DOHH2 (cell line): Measurements from ENCODE around the gene CNN2.

Experiments
- H3F3A ChIP-seq: fragments of 200-600 bp; sonication (generic), shearing (Covaris generic); 2 replicates; pipeline ENCODE4 v1.6.0; 2016; ENCODE audit warnings: antibody characterized with exemption, mild to moderate bottlenecking; ENCODE audit not compliant: control insufficient read depth, insufficient read depth
- H3K27ac ChIP-seq: fragments of 200-600 bp; sonication (generic); 2 replicates; pipeline ENCODE4 v1.5.1; 2014; ENCODE audit warnings: low read depth, mild to moderate bottlenecking, low read length, moderate library complexity
- H3K27me3 ChIP-seq: fragments of 200-600 bp; sonication (generic); 2 replicates; pipeline ENCODE4 v1.6.1; 2014; ENCODE audit warnings: mild to moderate bottlenecking, low read length, mixed read lengths; ENCODE audit not compliant: control insufficient read depth
- H3K36me3 ChIP-seq: fragments of 200-600 bp; sonication (generic); 2 replicates; pipeline ENCODE4 v1.6.1; 2014; ENCODE audit warnings: mild to moderate bottlenecking, low read length, moderate library complexity, mixed read lengths; ENCODE audit not compliant: control insufficient read depth
- H3K4me1 ChIP-seq: fragments of 200-600 bp; sonication (generic); 2 replicates; pipeline ENCODE4 v1.6.1; 2014; ENCODE audit warnings: mild to moderate bottlenecking, low read length, mixed read lengths; ENCODE audit not compliant: control insufficient read depth
- H3K4me2 ChIP-seq: fragments of 200-600 bp; sonication (generic); 2 replicates; pipeline ENCODE4 v1.6.0; 2014; ENCODE audit warnings: mild to moderate bottlenecking, low read length, moderate library complexity
- H3K4me3 ChIP-seq: fragments of 200-600 bp; sonication (generic); 2 replicates; pipeline ENCODE4 v1.5.1; 2014; ENCODE audit warnings: mild to moderate bottlenecking, low read length, mixed read lengths
- H3K79me2 ChIP-seq: fragments of 200-600 bp; sonication (generic); 2 replicates; pipeline ENCODE4 v1.6.1; 2014; ENCODE audit warnings: mild to moderate bottlenecking, low read length, mixed read lengths; ENCODE audit not compliant: control insufficient read depth
- H3K9me2 ChIP-seq: fragments of 200-600 bp; sonication (generic); replicated peaks from 2 replicates; pipeline ENCODE4 v1.6.1; 2014; ENCODE audit warnings: mild to moderate bottlenecking, low read length, mixed read lengths; ENCODE audit not compliant: control insufficient read depth
- H3K9me3 ChIP-seq: fragments of 200-600 bp; sonication (generic); 2 replicates; pipeline ENCODE4 v1.6.1; 2014; ENCODE audit warnings: antibody characterized with exemption, low read length, mixed read lengths; ENCODE audit not compliant: control insufficient read depth, insufficient read depth
- H4K20me1 ChIP-seq: fragments of 200-600 bp; sonication (generic); 2 replicates; pipeline ENCODE4 v1.6.0; 2014; ENCODE audit warnings: low read depth, mild to moderate bottlenecking, antibody characterized with exemption, low read length, moderate library complexity; ENCODE audit not compliant: control insufficient read depth, insufficient read depth
- CTCF ChIP-seq: fragments of 200-600 bp; sonication (generic); IDR thresholded peaks from one replicate; pipeline ENCODE4 v1.5.1; 2014; ENCODE audit warnings: antibody characterized with exemption, mild to moderate bottlenecking, low read depth, low read length; ENCODE audit not compliant: poor library complexity, severe bottlenecking
- EZH2phosphoT487 ChIP-seq: fragments of 200-600 bp; sonication (generic); IDR thresholded peaks from 2 replicates; pipeline ENCODE4 v1.6.1; 2017; ENCODE audit warnings: borderline replicate concordance, mild to moderate bottlenecking, antibody characterized with exemption, low read length, moderate library complexity, mixed read lengths

The CNN2 gene

GRCh38 chr19:1008268-1009040 is 18.0 kb upstream of the CNN2 start:
- H3K79me2 ChIP-seq, result peaks cover 7% of the 10 kb centered on the region
- no peaks in the 10 kb centered on the region for H3K27me3 ChIP-seq
- H3K4me2 ChIP-seq, result no peak overlapping the region
- H3K4me3 ChIP-seq, result no peak overlapping the region
- H3K9me3 ChIP-seq, result no peaks in the 10 kb centered on the region
- no peak overlapping the region for H3K27ac ChIP-seq
- H3F3A ChIP-seq, result no peaks in the 10 kb centered on the region
- H4K20me1 ChIP-seq, result peaks cover 4% of the 10 kb centered on the region; the same call in 1 of the 2 replicates
- H3K4me1 ChIP-seq, result peaks cover 6% of the 10 kb centered on the region
- H3K36me3 ChIP-seq, result peaks cover 54% of the 10 kb centered on the region
- H3K9me2 ChIP-seq, result no peaks in the 10 kb centered on the region
- TF ChIP-seq CTCF (no peak), EZH2phosphoT487 (no peak)

- Histone ChIP-seq H3K4me3 (no peak overlapping the region), H3F3A (no peaks in the 10 kb centered on the region), H3K36me3 (peaks cover 62% of the 10 kb centered on the region), H4K20me1 (peaks cover 4% of the 10 kb centered on the region; the same call in 1 of the 2 replicates), H3K9me2 (no peaks in the 10 kb centered on the region), H3K27ac (no peak overlapping the region), H3K27me3 (no peaks in the 10 kb centered on the region), H3K4me2 (no peak overlapping the region), H3K9me3 (no peaks in the 10 kb centered on the region), H3K79me2 (peaks cover 15% of the 10 kb centered on the region), H3K4me1 (no peaks in the 10 kb centered on the region)
- TF ChIP-seq EZH2phosphoT487, result no peak
- TF ChIP-seq CTCF, result no peak
These were observed 17.1 kb upstream of the CNN2 start for GRCh38 chr19:1009041-1009980.

GRCh38 chr19:1009981-1010538 is 16.3 kb upstream of the CNN2 start:
- Histone ChIP-seq H3F3A (no peaks in the 10 kb centered on the region), H3K36me3 (peaks cover 70% of the 10 kb centered on the region), H3K9me2 (no peaks in the 10 kb centered on the region), H3K9me3 (no peaks in the 10 kb centered on the region), H3K27me3 (no peaks in the 10 kb centered on the region), H3K79me2 (peaks cover 23% of the 10 kb centered on the region), H3K4me1 (no peaks in the 10 kb centered on the region), H3K4me3 (no peak overlapping the region), H4K20me1 (peaks cover 4% of the 10 kb centered on the region; the same call in 1 of the 2 replicates), H3K4me2 (no peak overlapping the region), H3K27ac (no peak overlapping the region)
- TF ChIP-seq EZH2phosphoT487 (no peak), CTCF (no peak)
